HepG2 (cell line): ENCODE results near the gene M1AP. TPM values are rescaled to one million over a fixed set of nuclear protein-coding genes. Genes with fewer than 3 reads are reported as not detected.

Source experiments
- BRF2 ChIP-seq: sonication (generic); formaldehyde crosslinking; IDR thresholded peaks from 2 replicates; pipeline ENCODE4 v1.8.1; 2022; ENCODE audit warnings: mild to moderate bottlenecking, missing genetic modification reagents
- CREB3 ChIP-seq: sonication (generic); formaldehyde crosslinking; IDR thresholded peaks from 2 replicates; pipeline ENCODE4 v1.5.0; 2020; ENCODE audit warnings: missing genetic modification reagents
- EEA1 ChIP-seq: sonication (generic); formaldehyde crosslinking; IDR thresholded peaks from 2 replicates; pipeline ENCODE4 v1.5.1; 2020; ENCODE audit warnings: mild to moderate bottlenecking, missing genetic modification reagents, borderline replicate concordance
- EP300 ChIP-seq, 3 experiments: sonication (generic) in 1 of 3; formaldehyde crosslinking in 1 of 3; IDR thresholded peaks; 2 replicates each; pipeline versions ENCODE4 v1.5.1 to v1.6.1; 2011 to 2020; ENCODE audit warnings: low read depth in 2 of 3, low read length in 2 of 3, borderline replicate concordance in 1 of 3, improper control_type of control experiment in 1 of 3, mild to moderate bottlenecking in 1 of 3, missing genetic modification reagents in 1 of 3, moderate library complexity in 1 of 3
- FOSL2 ChIP-seq: sonication (generic); formaldehyde crosslinking; IDR thresholded peaks from 2 replicates; pipeline ENCODE4 v1.4.0; 2020; ENCODE audit warnings: missing genetic modification reagents
- MEF2D ChIP-seq: sonication (generic); formaldehyde crosslinking; IDR thresholded peaks from 2 replicates; pipeline ENCODE4 v1.5.1; 2020; ENCODE audit warnings: mild to moderate bottlenecking, missing genetic modification reagents
- PATZ1 ChIP-seq: sonication (generic); formaldehyde crosslinking; IDR thresholded peaks from 2 replicates; pipeline ENCODE4 v1.4.0; 2020; ENCODE audit warnings: missing genetic modification reagents
- RBM39 ChIP-seq: fragments of 200-400 bp; formaldehyde crosslinking; IDR thresholded peaks from one replicate; pipeline ENCODE4 v1.6.1; 2018; ENCODE audit warnings: antibody characterized with exemption, mild to moderate bottlenecking, low read depth, low read length; ENCODE audit not compliant: poor library complexity, severe bottlenecking
- RFXAP ChIP-seq: sonication (generic); formaldehyde crosslinking; IDR thresholded peaks from 2 replicates; pipeline ENCODE4 v1.4.0; 2020; ENCODE audit warnings: missing genetic modification reagents, borderline replicate concordance
- TAF15 ChIP-seq: fragments of 200-400 bp; formaldehyde crosslinking; IDR thresholded peaks from one replicate; pipeline ENCODE4 v1.6.1; 2018; ENCODE audit warnings: mild to moderate bottlenecking, low read depth, low read length; ENCODE audit not compliant: poor library complexity, severe bottlenecking
- TFDP1 ChIP-seq: IDR thresholded peaks from 2 replicates; pipeline ENCODE4 v1.6.1; 2016; ENCODE audit warnings: missing compliant biosample characterization, missing genetic modification reagents, borderline replicate concordance
- THAP11 ChIP-seq: IDR thresholded peaks from 2 replicates; pipeline ENCODE4 v1.6.1; 2016; ENCODE audit warnings: missing biosample characterization, missing genetic modification reagents
- ZBTB2 ChIP-seq: sonication (generic); formaldehyde crosslinking; IDR thresholded peaks from 2 replicates; pipeline ENCODE4 v1.8.0; 2022; ENCODE audit warnings: low read depth, missing genetic modification reagents
- ZNF326 ChIP-seq: sonication (generic); formaldehyde crosslinking; IDR thresholded peaks from 2 replicates; pipeline ENCODE4 v1.4.0; 2020; ENCODE audit warnings: missing genetic modification reagents, borderline replicate concordance
- ZNF496 ChIP-seq: sonication (generic); formaldehyde crosslinking; IDR thresholded peaks from 2 replicates; pipeline ENCODE4 v1.8.1; 2023; ENCODE audit warnings: mild to moderate bottlenecking, moderate library complexity, missing genetic modification reagents; ENCODE audit not compliant: insufficient replicate concordance
- ZNF83 ChIP-seq: sonication (generic); formaldehyde crosslinking; IDR thresholded peaks from 2 replicates; pipeline ENCODE4 v1.4.0; 2020; ENCODE audit warnings: missing genetic modification reagents, mild to moderate bottlenecking, borderline replicate concordance
- polyA plus RNA-seq, 8 experiments: library from polyadenylated mRNA; depleted of rRNA in 3 of 8; stranded (reverse) in 7 of 8; unstranded in 1 of 8; fragments of >200 nt; fragmentation: Illumina TruSeq in 4 of 8; extraction: Trizol in 4 of 8; gene quantifications; 2 replicates each; pipeline versions ENCODE4 v1.2.1 to v1.2.3, GENCODE V29; 2011 to 2016; ENCODE audit warnings: low read depth in 4 of 8, missing spikeins in 1 of 8, mixed read lengths in 1 of 8; ENCODE audit not compliant: insufficient read depth in 1 of 8
- total RNA-seq, 5 experiments: library from RNA; depleted of rRNA; stranded (reverse); fragments of >200 nt; fragmentation: Illumina TruSeq; extraction: Trizol; gene quantifications; 2 replicates each; pipeline ENCODE4 v1.2.3, GENCODE V29; 2016; ENCODE audit warnings: low read depth in 1 of 5

M1AP gene
- total and polyA plus RNA-seq, 2 of the 13 experiments (the other 11 are each of a cell fraction or from before 2014, with no cell fraction given): not detected

GRCh38 chr2:74528600-74529356 lies 119.4 kb downstream of the M1AP start (continued):
- no peak for TF ChIP-seq THAP11
- no peak for TF ChIP-seq EP300 (IDR thresholded peaks at IDR 0.05; ENCODE audit: low read depth in 2 of 2, low read length in 2 of 2)
- TF ChIP-seq EP300 (CRISPR knock-in tag; IDR thresholded peaks at IDR 0.05; ENCODE audit: borderline replicate concordance): no peak
- peak; percentile 78; the same call in 1 of the 2 replicates for TF ChIP-seq BRF2 (CRISPR knock-in tag)
- TF ChIP-seq RFXAP: peak; percentile 15; the same call in 1 of the 2 replicates
- TF ChIP-seq ZNF83 (CRISPR knock-in tag): 0 out of 2 replicates have a peak, but pooled peaks have one; percentile 22
- no peak for TF ChIP-seq ZNF496 (CRISPR knock-in tag)
- no peak for TF ChIP-seq TAF15
- TF ChIP-seq ZNF326 (CRISPR knock-in tag): no peak
- TF ChIP-seq CREB3: no peak
- 0 out of 2 replicates have a peak, but pooled peaks have one; percentile 17 for TF ChIP-seq TFDP1
- peak; percentile 37; the same call in 1 of the 2 replicates for TF ChIP-seq PATZ1 (CRISPR knock-in tag)
- no peak for TF ChIP-seq ZBTB2 (CRISPR knock-in tag)
- TF ChIP-seq FOSL2: no peak
- no peak for TF ChIP-seq MEF2D (CRISPR knock-in tag)
- no peak for TF ChIP-seq RBM39
- TF ChIP-seq EEA1: no peak
